ENCODE data around the gene ABCA7.

ABCA7 gene

DNA sequence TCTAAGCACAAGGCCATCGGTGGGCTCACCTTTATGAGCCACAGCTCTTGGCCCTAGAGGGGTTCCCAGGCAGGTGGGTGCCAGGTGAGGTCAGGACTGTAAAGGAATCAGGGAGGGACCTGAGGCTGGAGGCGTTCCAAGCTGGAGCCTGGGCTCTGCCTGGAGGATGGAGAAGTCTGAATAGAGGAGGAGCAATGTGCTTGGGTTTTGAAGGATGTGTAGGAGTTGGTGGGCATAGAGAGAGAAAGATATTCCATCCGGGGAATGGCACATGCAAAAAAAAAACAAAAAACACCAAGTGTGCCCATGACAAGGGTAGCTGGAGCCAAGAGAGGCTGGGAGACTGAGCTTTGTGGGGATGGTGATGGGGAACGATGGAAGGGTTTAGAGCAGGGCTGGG, 37.3 kb upstream of the ABCA7 start:
- no peak for DNase-seq (ENCODE audit: low spot score)

DNA sequence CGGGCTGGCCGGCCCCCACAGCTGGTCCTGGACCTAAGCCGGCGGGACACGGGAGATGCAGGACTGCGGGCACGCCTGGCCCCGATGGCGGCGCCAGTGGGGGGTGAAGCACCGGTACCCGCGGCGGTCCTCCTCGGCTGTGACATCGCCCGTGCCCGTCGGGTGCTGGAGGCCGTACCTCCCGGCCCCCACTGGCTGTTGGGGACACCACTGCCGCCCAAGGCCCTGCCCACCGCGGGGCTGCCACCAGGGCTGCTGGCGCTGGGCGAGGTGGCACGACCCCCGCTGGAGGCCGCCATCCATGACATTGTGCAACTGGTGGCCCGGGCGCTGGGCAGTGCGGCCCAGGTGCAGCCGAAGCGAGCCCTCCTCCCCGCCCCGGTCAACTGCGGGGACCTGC, 36.6 kb upstream of the ABCA7 start:
- DNase-seq (ENCODE audit: low spot score) = no peak

- DNase-seq (ENCODE audit: low spot score) = no peak
Observed at GRCh38 chr19:1004204-1004802, 35.6 kb upstream of the ABCA7 start.

- no peak for DNase-seq (ENCODE audit: low spot score)
Observed at GRCh38 chr19:1004803-1005664, 34.9 kb upstream of the ABCA7 start.

DNA sequence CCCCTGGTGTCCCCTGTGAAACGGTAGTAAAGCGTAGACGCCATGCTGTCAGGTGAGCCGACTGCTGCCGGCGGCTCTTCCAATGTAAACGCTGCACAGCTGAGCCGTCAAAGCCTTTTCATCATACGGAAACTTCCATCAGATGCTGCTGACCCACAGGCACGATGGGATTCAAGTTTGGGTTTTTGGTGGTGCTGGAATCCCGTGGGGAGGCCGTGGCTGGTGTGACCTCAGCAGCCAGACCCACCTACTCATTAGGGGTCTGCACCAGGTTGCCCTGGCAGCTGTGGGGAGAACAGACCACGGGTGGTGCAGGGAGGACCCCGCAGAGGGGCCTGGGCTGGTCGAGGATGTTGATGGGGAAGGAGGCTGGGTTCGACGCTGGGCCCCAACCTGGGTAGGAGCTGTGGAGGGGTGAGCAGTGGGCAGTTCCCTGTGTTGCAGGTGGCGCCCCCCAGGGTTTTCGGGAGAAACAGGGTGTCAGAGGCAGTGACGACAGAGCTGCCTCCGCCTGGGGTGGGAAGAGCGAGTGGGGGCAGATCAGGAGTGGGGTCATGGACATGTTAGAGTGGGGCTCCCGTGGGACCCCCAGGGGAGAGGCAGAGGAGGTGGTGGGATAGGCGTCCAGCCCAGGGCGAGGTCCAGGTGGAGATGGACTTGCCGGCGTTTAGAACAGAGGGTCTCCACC, 33.1 kb upstream of the ABCA7 start:
- no peak for DNase-seq (ENCODE audit: low spot score)

DNA sequence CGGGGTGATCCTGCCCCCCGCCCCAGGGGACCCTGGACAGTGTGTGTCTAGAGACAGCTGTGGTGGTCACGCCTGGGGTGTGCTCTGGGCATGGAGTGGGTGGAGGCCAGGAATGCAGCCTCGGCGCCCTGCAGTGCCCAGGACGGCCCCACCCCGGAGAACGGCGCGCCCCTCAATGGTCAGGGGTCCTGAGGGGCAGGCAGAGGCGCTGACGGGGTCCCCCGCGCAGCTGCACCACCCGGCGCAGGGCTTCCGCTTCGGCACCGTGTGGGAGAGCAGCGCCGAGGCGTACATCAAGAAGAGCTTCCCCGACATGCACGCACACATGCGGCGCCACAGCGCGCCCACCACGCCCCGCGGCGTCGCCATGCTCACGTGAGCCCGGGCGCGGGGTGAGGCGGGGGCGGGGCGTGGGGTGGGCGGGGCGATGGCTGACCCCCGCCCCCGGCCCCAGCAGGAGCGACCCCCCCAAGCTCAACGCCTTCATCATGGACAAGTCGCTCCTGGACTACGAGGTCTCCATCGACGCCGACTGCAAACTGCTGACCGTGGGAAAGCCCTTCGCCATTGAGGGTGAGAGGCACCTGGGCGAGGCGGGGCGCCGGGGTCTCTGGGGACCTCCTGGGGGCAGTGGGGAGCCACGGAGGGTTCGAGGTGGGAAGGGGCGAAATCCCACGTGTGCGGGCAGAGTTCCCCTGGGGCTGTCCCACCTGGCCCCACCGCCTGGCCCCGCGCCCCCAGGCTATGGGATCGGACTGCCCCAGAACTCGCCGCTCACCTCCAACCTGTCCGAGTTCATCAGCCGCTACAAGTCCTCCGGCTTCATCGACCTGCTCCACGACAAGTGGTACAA, 32.3 kb upstream of the ABCA7 start:
- no peak for DNase-seq (ENCODE audit: low spot score)

DNA sequence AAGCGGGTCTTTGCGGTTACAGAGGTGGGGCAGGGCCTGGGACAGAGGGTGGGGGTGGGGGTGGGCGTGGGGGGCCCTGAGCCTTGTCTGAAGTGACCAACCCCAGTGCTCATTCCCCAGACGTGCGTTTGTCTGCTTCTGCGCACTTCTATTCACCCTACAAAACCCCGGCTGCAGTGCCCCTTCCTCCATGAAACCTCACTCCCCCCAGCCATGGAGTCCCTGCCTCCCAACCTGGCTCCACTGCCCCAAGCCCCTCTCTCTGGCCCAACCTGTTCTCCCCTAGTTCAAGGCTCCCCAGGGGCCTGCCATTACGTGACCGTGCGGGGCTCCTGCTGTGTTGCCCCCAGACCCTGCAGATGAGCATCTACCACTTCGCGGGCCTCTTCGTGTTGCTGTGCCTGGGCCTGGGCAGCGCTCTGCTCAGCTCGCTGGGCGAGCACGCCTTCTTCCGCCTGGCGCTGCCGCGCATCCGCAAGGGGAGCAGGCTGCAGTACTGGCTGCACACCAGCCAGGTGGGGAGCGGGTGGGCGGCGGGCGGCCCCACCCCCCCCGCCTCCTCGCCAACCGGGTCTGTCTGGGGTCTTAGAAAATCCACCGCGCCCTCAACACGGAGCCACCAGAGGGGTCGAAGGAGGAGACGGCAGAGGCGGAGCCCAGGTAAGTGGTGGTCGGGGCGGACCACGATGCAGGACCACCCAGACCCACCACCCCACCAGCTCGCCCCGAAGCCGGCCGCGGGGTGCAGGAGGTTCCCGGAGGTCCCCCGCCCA, 31.5 kb upstream of the ABCA7 start:
- DNase-seq (ENCODE audit: low spot score) = no peak

DNA sequence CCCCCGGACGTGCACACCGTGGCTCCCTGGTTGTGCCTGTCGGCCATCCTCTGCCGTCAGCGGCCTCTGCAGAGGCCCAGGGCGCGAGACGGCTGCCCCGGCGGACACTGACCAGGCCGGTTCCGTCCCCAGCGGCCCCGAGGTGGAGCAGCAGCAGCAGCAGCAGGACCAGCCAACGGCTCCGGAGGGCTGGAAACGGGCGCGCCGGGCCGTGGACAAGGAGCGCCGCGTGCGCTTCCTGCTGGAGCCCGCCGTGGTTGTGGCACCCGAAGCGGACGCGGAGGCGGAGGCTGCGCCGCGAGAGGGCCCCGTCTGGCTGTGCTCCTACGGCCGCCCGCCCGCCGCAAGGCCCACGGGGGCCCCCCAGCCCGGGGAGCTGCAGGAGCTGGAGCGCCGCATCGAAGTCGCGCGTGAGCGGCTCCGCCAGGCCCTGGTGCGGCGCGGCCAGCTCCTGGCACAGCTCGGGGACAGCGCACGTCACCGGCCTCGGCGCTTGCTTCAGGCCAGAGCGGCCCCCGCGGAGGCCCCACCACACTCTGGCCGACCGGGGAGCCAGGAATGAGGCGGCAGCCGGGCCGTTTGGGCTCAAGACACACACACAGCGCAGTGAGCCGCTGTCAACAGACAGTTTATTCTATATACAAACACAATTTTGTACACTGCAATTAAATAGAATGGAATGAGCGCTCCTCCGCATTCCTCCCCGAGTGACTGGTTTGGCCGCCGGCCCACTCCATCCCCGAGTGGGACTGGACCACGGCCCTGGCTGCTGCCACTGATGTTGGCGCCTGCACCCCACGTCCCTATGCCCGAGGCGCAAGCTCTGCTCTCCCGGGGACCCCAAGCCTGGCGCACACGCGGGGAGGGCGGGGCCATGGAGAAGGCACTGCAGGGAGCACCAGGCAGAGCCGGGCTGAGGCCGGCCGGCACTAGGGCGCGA, 30.6 kb upstream of the ABCA7 start:
- no peak for DNase-seq (ENCODE audit: low spot score)

GRCh38 chr19:1009981-1010538, 29.8 kb upstream of the ABCA7 start:
- DNase-seq (ENCODE audit: low spot score) = no peak

GRCh38 chr19:1010586-1011510, 29.1 kb upstream of the ABCA7 start:
- no peak for DNase-seq (ENCODE audit: low spot score)

DNA sequence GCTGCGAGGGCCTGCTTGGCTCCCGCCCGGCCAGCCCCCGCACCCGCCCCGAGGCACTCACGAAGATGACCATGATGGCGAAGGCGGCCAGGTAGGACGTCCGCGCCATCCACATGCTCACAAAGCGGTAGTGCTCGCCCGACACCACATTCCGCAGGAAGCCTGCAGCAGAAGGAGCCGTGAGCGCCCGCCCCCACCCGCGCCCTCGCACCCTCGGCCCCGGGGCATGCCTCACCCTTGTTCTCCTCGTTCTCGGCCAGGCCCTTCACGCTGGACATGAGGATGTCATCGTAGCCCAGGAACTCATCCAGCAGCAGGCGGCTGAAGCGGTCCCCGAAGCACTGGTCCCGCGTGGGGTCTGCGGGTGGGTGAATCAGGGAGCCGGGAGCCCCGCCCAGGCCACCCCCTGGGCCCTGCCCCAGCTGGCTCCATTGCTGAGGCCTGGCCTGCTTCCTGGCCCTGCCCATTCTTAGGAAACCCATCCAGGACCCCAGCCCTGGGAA, 28.0 kb upstream of the ABCA7 start:
- DNase-seq (ENCODE audit: low spot score) = no peak

DNA sequence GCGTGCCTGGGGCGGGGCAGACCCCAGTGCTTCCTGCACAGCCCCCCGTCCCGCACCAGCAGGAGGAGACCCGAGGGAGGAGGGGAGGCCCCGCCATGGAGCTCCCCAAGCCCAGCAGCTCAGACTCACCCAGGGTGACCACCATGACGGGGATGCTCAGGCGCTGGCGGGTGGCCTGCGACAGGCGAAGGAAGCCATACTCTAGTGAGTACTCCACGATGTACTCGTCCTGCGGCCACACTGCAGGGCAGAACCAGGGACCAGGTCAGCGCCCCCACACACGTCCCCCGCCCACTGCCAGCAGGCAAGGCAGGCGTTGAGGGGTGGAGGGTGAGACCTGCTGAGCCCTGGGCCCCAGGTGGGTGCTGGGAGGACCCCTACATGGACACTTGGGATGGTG, 27.6 kb upstream of the ABCA7 start:
- DNase-seq (ENCODE audit: low spot score) = no peak

- no peak for DNase-seq (ENCODE audit: low spot score)
Observed at GRCh38 chr19:1013218-1013617, 26.7 kb upstream of the ABCA7 start.

DNA sequence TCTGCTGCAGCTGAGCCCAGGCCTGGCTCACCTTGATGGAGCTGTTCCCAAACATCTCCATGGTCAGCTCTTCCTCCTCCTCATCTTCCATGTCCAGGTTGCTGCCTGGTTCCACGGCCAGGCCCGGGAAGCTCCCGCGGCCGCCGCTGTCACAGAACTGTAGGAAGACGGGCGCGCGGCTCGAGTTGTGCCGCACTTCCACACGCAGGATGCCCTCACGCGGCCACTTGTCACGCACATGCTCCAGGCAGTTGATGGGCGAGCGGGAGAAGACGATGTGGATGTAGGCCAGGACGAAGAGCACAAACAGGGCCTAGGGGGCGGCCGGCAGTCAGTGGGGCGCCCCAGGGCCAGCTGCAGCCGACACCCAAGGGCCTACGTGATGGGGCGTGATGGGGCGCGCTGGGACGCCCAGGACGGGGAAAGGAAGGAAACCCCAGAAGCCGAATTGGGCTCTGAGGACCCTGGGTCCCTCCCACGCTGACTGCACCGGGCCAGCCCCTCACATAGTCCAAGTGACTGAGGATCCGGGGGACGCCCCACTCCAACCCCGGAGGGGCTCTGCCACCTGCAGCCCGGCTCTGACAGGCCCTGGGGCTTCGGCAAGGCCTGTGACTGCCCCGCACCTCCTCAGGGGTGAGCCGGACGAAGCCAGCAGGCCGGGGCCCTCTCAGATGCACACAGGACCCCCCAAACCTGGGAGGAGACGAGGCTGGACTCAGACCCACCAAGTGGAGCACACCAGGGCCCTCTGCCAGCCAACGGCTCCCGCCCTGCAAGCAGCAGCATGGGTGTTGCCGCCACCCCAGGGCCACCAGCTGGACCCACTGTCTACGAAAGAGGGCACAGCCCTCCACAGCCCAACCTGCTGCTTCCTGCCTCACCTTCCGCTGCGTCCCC, 25.5 kb upstream of the ABCA7 start:
- no peak for DNase-seq (ENCODE audit: low spot score)

DNA sequence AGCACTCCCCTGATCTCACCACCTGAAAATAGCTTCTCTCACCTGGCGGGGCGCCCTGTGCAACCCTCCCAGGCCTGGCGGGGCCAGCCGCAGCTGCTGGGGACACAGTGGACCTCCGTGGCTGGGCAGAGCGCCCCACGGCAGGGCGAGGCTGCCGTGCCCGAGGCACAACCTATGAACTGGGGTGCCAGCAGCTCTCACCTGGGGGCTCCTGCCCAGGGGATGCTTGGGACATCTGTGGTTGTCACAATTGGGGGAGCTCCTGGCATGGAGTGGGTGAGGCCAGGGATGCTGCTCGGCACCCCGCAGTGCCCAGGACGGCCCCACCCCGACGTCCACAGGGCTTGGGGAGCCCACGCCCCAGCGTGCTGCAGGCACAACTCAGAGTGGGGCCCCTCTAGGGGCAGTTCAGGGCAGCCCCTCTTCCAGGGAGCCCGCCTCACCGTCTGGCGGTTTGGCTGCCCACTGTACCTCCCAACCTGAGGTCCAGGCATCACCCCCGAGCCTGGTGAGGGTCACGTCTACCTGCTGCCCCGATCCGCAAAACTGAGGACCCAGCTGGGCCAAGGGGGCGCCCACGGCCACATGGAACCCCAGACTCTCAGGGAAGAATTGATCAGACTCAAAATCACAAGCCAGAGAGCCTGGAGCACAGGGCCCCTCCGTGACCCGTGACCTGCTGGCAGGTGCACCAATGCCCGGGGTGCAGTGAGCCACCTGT, 24.7 kb upstream of the ABCA7 start:
- no peak for DNase-seq (ENCODE audit: low spot score)

- no peak for DNase-seq (ENCODE audit: low spot score)
Observed at GRCh38 chr19:1015782-1016646, 23.9 kb upstream of the ABCA7 start.
